Measurements from ENCODE around the gene ASH1L. TPM values are rescaled to one million over a fixed set of nuclear protein-coding genes. Genes with fewer than 3 reads are reported as not detected.

Gene ASH1L
- total RNA-seq, 1 donor, result 41.6 TPM

DNA sequence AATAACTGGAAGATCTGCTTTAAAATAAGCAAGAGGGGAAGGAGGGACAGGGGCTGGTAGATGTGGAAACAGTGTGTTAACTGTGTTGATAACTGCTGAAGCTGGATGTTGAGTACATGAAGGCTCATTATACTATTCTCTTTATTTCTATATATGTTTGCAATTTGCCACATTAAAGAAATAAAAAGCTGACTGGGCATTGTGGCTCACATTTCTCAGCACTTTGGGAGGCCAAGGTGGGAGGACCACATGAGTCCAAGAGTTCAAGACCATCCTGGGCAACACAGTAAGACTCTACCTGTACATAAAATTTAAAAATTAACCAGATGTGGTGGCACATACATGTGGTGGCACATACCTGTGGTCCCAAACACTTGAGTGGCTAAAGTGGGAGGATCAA is 6.7 kb downstream of the ASH1L start:
- Histone ChIP-seq H3K4me1 (ENCODE audit: insufficient read depth, low read length) (peaks cover 9% of the 10 kb centered on the region), H3K9me3 (ENCODE audit: low read depth, low read length) (no peaks in the 10 kb centered on the region), H2AFZ (ENCODE audit: low read length) (no peak overlapping the region), H3K27ac (ENCODE audit: low read depth, low read length) (no peak overlapping the region), H3K36me3 (ENCODE audit: insufficient read depth, low read length) (no peaks in the 10 kb centered on the region), H3K4me2 (ENCODE audit: insufficient read depth, low read length) (no peak overlapping the region), H4K20me1 (ENCODE audit: insufficient read depth, low read length) (peaks cover 55% of the 10 kb centered on the region), H3K79me2 (ENCODE audit: insufficient read depth, low read length) (peaks cover 96% of the 10 kb centered on the region), H3K27me3 (ENCODE audit: insufficient read depth, low read length) (no peaks in the 10 kb centered on the region), H3K4me3 (ENCODE audit: insufficient read depth, low read length) (no peak overlapping the region)
- DNase-seq (ENCODE audit: insufficient read length, low spot score, missing footprints), result no peak
- TF ChIP-seq, protein P1, sequence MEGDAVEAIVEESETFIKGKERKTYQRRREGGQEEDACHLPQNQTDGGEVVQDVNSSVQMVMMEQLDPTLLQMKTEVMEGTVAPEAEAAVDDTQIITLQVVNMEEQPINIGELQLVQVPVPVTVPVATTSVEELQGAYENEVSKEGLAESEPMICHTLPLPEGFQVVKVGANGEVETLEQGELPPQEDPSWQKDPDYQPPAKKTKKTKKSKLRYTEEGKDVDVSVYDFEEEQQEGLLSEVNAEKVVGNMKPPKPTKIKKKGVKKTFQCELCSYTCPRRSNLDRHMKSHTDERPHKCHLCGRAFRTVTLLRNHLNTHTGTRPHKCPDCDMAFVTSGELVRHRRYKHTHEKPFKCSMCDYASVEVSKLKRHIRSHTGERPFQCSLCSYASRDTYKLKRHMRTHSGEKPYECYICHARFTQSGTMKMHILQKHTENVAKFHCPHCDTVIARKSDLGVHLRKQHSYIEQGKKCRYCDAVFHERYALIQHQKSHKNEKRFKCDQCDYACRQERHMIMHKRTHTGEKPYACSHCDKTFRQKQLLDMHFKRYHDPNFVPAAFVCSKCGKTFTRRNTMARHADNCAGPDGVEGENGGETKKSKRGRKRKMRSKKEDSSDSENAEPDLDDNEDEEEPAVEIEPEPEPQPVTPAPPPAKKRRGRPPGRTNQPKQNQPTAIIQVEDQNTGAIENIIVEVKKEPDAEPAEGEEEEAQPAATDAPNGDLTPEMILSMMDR (IDR thresholded peaks at IDR 0.05; ENCODE audit: extremely low read depth, low read depth, low read length), result no peak

DNA sequence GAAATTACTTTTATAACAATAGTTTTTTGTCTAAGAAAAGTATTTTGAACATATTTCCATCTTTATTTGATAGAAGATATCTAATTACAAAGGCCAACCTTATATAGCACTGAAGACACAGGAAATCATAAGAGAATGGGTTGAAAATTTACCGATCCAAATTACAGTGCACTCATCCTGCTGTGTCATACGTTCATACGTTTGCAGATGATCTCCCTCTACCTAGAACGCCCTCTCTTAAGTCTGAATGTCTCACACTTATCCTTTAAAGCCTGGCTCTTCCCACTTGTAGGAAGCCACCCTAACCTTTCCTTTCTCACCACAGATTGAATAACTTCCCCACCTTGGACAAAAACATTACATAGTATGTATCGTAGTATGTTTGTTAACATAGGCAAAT is 9.3 kb downstream of the ASH1L start:
- no peak overlapping the region for H2AFZ ChIP-seq (ENCODE audit: low read length)
- no peaks in the 10 kb centered on the region for H3K9me3 ChIP-seq (ENCODE audit: low read depth, low read length)
- DNase-seq (ENCODE audit: insufficient read length, low spot score, missing footprints), result peak; percentile 44
- H3K27me3 ChIP-seq (ENCODE audit: insufficient read depth, low read length), result no peaks in the 10 kb centered on the region
- H3K4me2 ChIP-seq (ENCODE audit: insufficient read depth, low read length), result no peak overlapping the region
- peaks cover 97% of the 10 kb centered on the region for H3K79me2 ChIP-seq (ENCODE audit: insufficient read depth, low read length)
- H3K4me3 ChIP-seq (ENCODE audit: insufficient read depth, low read length), result no peak overlapping the region
- no peaks in the 10 kb centered on the region for H3K4me1 ChIP-seq (ENCODE audit: insufficient read depth, low read length)
- TF ChIP-seq, protein P1 (IDR thresholded peaks at IDR 0.05; ENCODE audit: extremely low read depth, low read depth, low read length), result no peak
- H4K20me1 ChIP-seq (ENCODE audit: insufficient read depth, low read length), result peaks cover 50% of the 10 kb centered on the region
- no peak overlapping the region for H3K27ac ChIP-seq (ENCODE audit: low read depth, low read length)
- H3K36me3 ChIP-seq (ENCODE audit: insufficient read depth, low read length), result no peaks in the 10 kb centered on the region

DNA sequence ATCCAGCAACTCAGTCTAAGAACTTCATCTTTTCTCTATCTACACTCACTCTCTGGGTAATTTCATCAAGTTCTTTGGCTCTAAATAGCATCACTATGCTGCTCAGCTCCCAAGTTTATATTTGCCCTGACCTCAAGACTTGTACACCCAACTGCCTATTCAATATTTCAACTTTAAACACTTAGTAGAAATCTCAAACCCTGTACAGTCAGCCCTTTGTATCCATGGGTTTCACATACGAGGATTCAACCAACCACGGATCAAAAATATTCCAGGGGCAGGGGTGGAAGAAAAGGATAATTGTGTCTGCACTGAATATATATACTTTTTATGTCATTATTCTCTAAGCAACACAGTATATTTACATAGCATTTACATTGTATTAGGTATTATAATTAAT is 13.9 kb downstream of the ASH1L start:
- peaks cover 45% of the 10 kb centered on the region for H4K20me1 ChIP-seq (ENCODE audit: insufficient read depth, low read length)
- TF ChIP-seq, protein P1 (IDR thresholded peaks at IDR 0.05; ENCODE audit: extremely low read depth, low read depth, low read length), result no peak
- H3K27ac ChIP-seq (ENCODE audit: low read depth, low read length), result no peak overlapping the region
- no peak for DNase-seq (ENCODE audit: insufficient read length, low spot score, missing footprints)
- H3K4me2 ChIP-seq (ENCODE audit: insufficient read depth, low read length), result no peak overlapping the region
- peaks cover 93% of the 10 kb centered on the region for H3K79me2 ChIP-seq (ENCODE audit: insufficient read depth, low read length)
- H3K9me3 ChIP-seq (ENCODE audit: low read depth, low read length), result no peaks in the 10 kb centered on the region
- H3K27me3 ChIP-seq (ENCODE audit: insufficient read depth, low read length), result no peaks in the 10 kb centered on the region
- no peaks in the 10 kb centered on the region for H3K4me1 ChIP-seq (ENCODE audit: insufficient read depth, low read length)
- H3K36me3 ChIP-seq (ENCODE audit: insufficient read depth, low read length), result peaks cover 4% of the 10 kb centered on the region
- no peak overlapping the region for H2AFZ ChIP-seq (ENCODE audit: low read length)
- no peak overlapping the region for H3K4me3 ChIP-seq (ENCODE audit: insufficient read depth, low read length)

DNA sequence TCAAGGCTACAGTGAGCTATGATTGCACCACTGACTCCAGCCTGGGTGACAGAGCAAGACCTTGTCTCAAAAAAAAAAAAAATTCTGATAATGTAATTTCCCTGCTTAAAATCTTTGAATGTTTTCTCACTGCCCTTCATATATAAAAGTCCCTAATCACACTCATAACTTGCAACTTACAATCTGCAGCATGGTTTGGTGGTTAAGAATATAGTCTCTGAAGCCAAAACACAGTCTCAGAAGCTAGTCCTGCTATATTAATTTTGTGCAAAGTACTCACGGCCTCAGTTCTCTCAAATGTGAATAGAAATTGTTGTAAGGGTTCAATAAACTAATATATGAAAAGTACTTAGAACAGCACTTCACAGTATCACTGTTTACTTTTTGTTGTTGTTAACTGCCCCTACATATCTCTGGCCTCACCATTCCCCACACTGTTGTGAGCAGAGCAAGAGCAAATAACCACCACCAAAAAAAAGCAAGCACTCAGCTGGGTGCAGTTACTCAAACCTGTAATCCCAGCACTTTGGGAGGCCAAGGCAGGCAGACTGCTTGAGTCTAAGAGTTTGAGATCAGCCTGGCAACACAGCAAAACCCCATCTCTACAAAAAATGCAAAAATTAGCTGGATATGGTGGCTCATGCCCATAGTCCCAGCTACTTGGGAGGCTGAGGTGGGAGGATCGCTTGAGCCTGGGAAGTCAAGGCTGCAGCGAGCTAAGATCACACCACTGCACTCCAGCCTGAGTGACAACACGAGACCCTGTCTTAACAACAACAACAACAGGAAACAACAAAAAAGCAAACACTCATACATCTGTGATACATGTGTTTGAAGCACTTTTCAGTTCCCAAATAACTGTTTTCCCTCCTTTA is 22.4 kb downstream of the ASH1L start:
- Histone ChIP-seq H3K36me3 (ENCODE audit: insufficient read depth, low read length) (no peaks in the 10 kb centered on the region), H2AFZ (ENCODE audit: low read length) (no peak overlapping the region), H3K79me2 (ENCODE audit: insufficient read depth, low read length) (peaks cover 93% of the 10 kb centered on the region), H3K4me2 (ENCODE audit: insufficient read depth, low read length) (no peak overlapping the region), H3K4me1 (ENCODE audit: insufficient read depth, low read length) (no peaks in the 10 kb centered on the region), H4K20me1 (ENCODE audit: insufficient read depth, low read length) (peaks cover 54% of the 10 kb centered on the region), H3K4me3 (ENCODE audit: insufficient read depth, low read length) (no peak overlapping the region), H3K27ac (ENCODE audit: low read depth, low read length) (no peak overlapping the region), H3K9me3 (ENCODE audit: low read depth, low read length) (no peaks in the 10 kb centered on the region), H3K27me3 (ENCODE audit: insufficient read depth, low read length) (no peaks in the 10 kb centered on the region)
- TF ChIP-seq, protein P1 (IDR thresholded peaks at IDR 0.05; ENCODE audit: extremely low read depth, low read depth, low read length), result no peak
- DNase-seq (ENCODE audit: insufficient read length, low spot score, missing footprints), result no peak
